Spleen (tissue), 11 donors: ENCODE data around the gene UTP25. TPM values are rescaled to one million over a fixed set of nuclear protein-coding genes. Genes with fewer than 3 reads are reported as not detected.

Source experiments
- DNase-seq: peaks from one replicate; pipeline ENCODE4 v3.0.0-alpha.2; 2020
- H3K27ac ChIP-seq, 8 donors: fragments of 200-600 bp; sonication (generic) in 7 of 8; 1 replicate in 4 of 8; 2 replicates in 4 of 8; pipeline versions ENCODE4 v1.5.0 to v1.8.0; 2016 to 2021; ENCODE audit warnings: inconsistent platforms in 4 of 8, mild to moderate bottlenecking in 4 of 8, moderate library complexity in 1 of 8
- H3K27me3 ChIP-seq, 7 donors: fragments of 200-600 bp; sonication (generic) in 6 of 7; replicated peaks in 1 of 7; 1 replicate in 4 of 7; 2 replicates in 3 of 7; pipeline versions ENCODE4 v1.5.0 to v1.8.0; 2016 to 2021; ENCODE audit warnings: inconsistent platforms in 3 of 7, mild to moderate bottlenecking in 1 of 7
- H3K36me3 ChIP-seq, 6 donors: fragments of 200-600 bp; sonication (generic) in 5 of 6; 1 replicate in 4 of 6; 2 replicates in 2 of 6; pipeline versions ENCODE4 v1.5.0 to v1.8.0; 2016 to 2021; ENCODE audit warnings: inconsistent platforms in 2 of 6
- H3K4me1 ChIP-seq, 6 donors: fragments of 200-600 bp; sonication (generic) in 5 of 6; 1 replicate in 3 of 6; 2 replicates in 3 of 6; pipeline versions ENCODE4 v1.5.0 to v1.8.0; 2016 to 2021; ENCODE audit warnings: inconsistent platforms in 3 of 6
- H3K4me3 ChIP-seq, 8 donors: fragments of 200-600 bp; sonication (generic) in 7 of 8; 1 replicate in 4 of 8; 2 replicates in 4 of 8; pipeline versions ENCODE4 v1.5.0 to v1.8.0; 2016 to 2021; ENCODE audit warnings: inconsistent platforms in 4 of 8, mild to moderate bottlenecking in 4 of 8, moderate library complexity in 2 of 8
- H3K9me3 ChIP-seq, 8 donors: fragments of 200-600 bp; sonication (generic) in 7 of 8; 1 replicate in 4 of 8; 2 replicates in 4 of 8; pipeline versions ENCODE4 v1.5.0 to v1.8.0; 2016 to 2021; ENCODE audit warnings: inconsistent platforms in 4 of 8
- POLR2A ChIP-seq, 3 donors: fragments of 450-650 bp; IDR thresholded peaks; one replicate each; pipeline ENCODE4 v1.5.1; 2017; ENCODE audit warnings: antibody characterized with exemption in 3 of 3, mild to moderate bottlenecking in 1 of 3
- POLR2AphosphoS5 ChIP-seq, 3 donors: sonication (generic); formaldehyde crosslinking; IDR thresholded peaks; one replicate each; pipeline ENCODE4 v1.5.1; 2017; ENCODE audit warnings: antibody characterized with exemption in 3 of 3
- WGBS, 5 donors: extraction: QIAGEN DNeasy Blood & Tissue Kit in 3 of 5; methylation state at CpG; one replicate each; pipeline versions ENCODE4 v1.1.5 to v1.1.7; 2013 to 2018; 5-methylcytosine and 5-hydroxymethylcytosine counted together
- intact Hi-C: fragments of 100-400 bp; cut with DNase I; formaldehyde crosslinking; loops from one replicate; pipeline ENCODE4 v1.15.0; 2023; ENCODE audit warnings: low total_unique reads
- polyA plus RNA-seq, 3 donors: library from polyadenylated mRNA; stranded (reverse); fragments of 200-250 nt; gene quantifications; one replicate each; pipeline ENCODE4 v1.2.1, GENCODE V29; 2013
- total RNA-seq, 7 donors: library from RNA; depleted of rRNA in 3 of 7; stranded (reverse); fragments of >200 nt in 3 of 7; fragmentation: NEBNext Ultra II Directional in 4 of 7; extraction: Animal tissue kit (Norgen Biotek cat#: 25700) in 4 of 7; gene quantifications; one replicate each; pipeline versions ENCODE4 v1.1.0 to v1.2.1, GENCODE V29; 2016 to 2021
- TF ChIP-seq, protein P1 (sequence below), 11 experiments: fragments of 200-600 bp in 7 of 11; fragments of 450-650 bp in 4 of 11; sonication (generic) in 4 of 11; IDR thresholded peaks in 8 of 11; conservative IDR thresholded peaks in 3 of 11; 1 replicate in 7 of 11; 2 replicates in 4 of 11; pipeline versions ENCODE4 v1.4.0 to v1.8.0; 2016 to 2021; ENCODE audit warnings: antibody characterized with exemption in 11 of 11, inconsistent platforms in 4 of 11, mild to moderate bottlenecking in 1 of 11
- donor health status: healthy with polysubstance abuse.
- donor health status: DM: no; HTN: no; CAD: no; lungs with moderate emphysema.
- donor health status: DM: no; HTN: no; CAD: no.
- donor health status: Bipolar disorder and iron deficiency.
- donor health status: healthy.
- donor health status: DM: no; HTN: no; CAD: no.
- donor health status: DM: yes; HTN: yes; CAD: no.

The UTP25 gene
- total and polyA plus RNA-seq, 10 donors, result 1.8 to 13.4 (median 9.1) TPM

DNA sequence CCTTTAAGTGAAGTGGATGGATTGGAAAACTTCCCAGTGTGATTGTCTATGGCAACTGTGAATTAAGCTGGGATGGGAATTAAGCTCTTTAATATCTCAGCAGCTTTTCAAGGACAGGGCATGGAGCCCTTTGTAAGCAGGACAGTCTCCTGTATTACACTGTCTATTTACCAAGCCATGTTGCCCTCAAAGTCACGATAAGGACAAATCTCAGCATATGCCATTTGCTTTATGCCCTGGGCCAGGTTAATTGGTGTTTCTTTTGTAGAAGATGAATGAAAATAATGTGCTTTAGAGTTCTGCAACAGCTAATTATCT lies 17.6 kb downstream of the UTP25 start:
- H3K27ac ChIP-seq, result no peak overlapping the region
- no peaks in the 10 kb centered on the region for H3K9me3 ChIP-seq
- no peak overlapping the region for H3K4me3 ChIP-seq
- no peak for TF ChIP-seq POLR2AphosphoS5 (IDR thresholded peaks at IDR 0.05)
- no peak for TF ChIP-seq POLR2A (IDR thresholded peaks at IDR 0.05)
- TF ChIP-seq, protein P1, sequence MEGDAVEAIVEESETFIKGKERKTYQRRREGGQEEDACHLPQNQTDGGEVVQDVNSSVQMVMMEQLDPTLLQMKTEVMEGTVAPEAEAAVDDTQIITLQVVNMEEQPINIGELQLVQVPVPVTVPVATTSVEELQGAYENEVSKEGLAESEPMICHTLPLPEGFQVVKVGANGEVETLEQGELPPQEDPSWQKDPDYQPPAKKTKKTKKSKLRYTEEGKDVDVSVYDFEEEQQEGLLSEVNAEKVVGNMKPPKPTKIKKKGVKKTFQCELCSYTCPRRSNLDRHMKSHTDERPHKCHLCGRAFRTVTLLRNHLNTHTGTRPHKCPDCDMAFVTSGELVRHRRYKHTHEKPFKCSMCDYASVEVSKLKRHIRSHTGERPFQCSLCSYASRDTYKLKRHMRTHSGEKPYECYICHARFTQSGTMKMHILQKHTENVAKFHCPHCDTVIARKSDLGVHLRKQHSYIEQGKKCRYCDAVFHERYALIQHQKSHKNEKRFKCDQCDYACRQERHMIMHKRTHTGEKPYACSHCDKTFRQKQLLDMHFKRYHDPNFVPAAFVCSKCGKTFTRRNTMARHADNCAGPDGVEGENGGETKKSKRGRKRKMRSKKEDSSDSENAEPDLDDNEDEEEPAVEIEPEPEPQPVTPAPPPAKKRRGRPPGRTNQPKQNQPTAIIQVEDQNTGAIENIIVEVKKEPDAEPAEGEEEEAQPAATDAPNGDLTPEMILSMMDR (IDR thresholded peaks at IDR 0.05 in 8 of 11, conservative IDR thresholded peaks at IDR 0.05 in 3 of 11), result no peak
- H3K4me1 ChIP-seq, result peaks cover 0 to 5% (median 0%) of the 10 kb centered on the region in 6 donors
- peaks cover 5 to 100% (median 83%) of the 10 kb centered on the region in 6 donors for H3K36me3 ChIP-seq
- no peaks in the 10 kb centered on the region for H3K27me3 ChIP-seq
- intact Hi-C loops, result no loop called here
- DNase-seq, result no peak
- 80 to 96% (median 85%) methylated on average over 1 of the region's 1 CpG for WGBS, 5 donors

DNA sequence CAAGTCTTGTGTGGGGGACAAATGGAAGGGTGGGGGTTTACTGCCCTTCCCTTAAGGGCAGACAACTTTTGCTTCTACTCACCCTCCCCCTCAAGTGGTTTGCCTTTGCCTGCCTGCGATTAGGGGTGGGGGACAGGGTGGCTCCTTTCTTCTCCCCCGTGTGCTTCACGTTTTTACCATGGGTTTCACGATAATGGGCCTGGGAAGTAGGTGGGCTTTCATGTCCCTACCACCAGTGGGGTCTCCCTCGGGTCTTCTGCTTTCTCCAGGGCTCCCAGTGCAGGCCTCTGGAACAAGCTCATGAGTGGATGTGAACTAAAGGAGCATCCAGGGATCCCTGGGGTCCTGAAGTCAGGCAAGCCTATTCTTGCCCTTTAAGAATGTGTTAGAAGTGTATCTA lies 21.6 kb downstream of the UTP25 start:
- TF ChIP-seq, protein P1 (IDR thresholded peaks at IDR 0.05 in 8 of 11, conservative IDR thresholded peaks at IDR 0.05 in 3 of 11), result no peak
- TF ChIP-seq POLR2AphosphoS5 (IDR thresholded peaks at IDR 0.05), result no peak
- no peak for TF ChIP-seq POLR2A (IDR thresholded peaks at IDR 0.05)
- peaks cover 0 to 5% (median 0%) of the 10 kb centered on the region in 6 donors for H3K4me1 ChIP-seq
- H3K9me3 ChIP-seq, result no peaks in the 10 kb centered on the region
- H3K36me3 ChIP-seq, result peaks cover 4 to 100% (median 81%) of the 10 kb centered on the region in 6 donors
- no peak overlapping the region for H3K27ac ChIP-seq
- H3K27me3 ChIP-seq, result no peaks in the 10 kb centered on the region
- H3K4me3 ChIP-seq, result no peak overlapping the region
- intact Hi-C loops, result no loop called here
- no peak for DNase-seq
- WGBS, 5 donors, result 88 to 91% (median 90%) methylated on average over 5 of the region's 5 CpGs

DNA sequence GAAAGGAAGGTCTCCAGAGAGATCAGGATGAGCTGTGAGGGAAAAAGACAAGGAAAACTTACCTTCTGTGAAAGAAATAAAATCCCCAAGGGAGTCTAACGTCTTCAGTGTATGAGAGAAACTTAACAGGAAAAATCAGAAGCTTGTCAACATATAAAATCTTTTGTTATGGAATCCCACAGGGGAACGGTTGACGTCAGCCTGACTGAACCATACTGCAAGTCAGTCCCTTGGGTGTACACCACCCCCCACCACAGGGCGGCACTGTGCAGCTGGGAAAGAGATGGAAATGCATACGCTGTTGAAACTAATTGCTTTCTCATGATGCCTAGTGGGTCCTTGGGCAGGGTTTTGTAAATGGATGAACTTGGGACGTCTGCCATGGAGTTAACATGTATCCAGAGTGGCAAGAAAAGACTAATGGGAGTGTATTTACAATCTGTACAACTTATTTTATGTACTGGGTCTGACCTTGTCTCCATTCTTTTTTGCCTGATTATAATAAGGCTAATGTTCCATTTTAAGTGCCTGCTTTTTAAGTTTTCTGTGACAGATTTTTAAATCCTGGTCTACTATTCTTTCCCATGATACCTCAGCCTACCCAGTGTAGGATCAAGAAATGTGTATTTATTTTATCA lies 22.7 kb downstream of the UTP25 start:
- TF ChIP-seq POLR2A (IDR thresholded peaks at IDR 0.05), result no peak
- TF ChIP-seq, protein P1 (IDR thresholded peaks at IDR 0.05 in 8 of 11, conservative IDR thresholded peaks at IDR 0.05 in 3 of 11), result peak in 6 of 11 experiments; percentile 15 to 40 (median 30)
- Histone ChIP-seq H3K4me1 (no peaks in the 10 kb centered on the region), H3K9me3 (no peaks in the 10 kb centered on the region), H3K36me3 (peaks cover 4 to 100% (median 76%) of the 10 kb centered on the region in 6 donors), H3K27me3 (no peaks in the 10 kb centered on the region), H3K27ac (no peak overlapping the region), H3K4me3 (no peak overlapping the region)
- no peak for DNase-seq
- intact Hi-C loops, result no loop called here
- WGBS, 5 donors, result 66 to 80% (median 75%) methylated on average over 6 of the region's 6 CpGs

DNA sequence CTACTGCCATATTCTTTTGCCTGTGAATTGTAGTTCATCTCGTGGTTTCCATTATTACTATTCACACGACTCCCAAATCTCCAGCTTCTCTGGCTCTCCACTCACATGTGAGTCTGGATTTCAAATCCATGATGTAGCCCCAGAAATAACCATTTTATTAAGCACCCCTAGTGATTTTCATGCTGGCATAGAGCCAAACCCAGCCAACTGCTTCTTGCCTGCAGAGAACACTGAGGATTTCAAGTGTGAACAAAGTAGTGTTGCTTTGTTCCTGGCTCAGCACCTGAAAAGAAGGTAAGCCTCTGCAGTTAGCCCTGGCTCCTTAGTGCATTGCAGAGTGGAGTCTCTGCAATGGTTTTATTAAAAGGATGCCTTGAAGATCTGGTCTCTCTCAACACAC lies 25.9 kb downstream of the UTP25 start:
- Histone ChIP-seq H3K4me1 (no peaks in the 10 kb centered on the region), H3K36me3 (peaks cover 4 to 88% (median 61%) of the 10 kb centered on the region in 6 donors), H3K27me3 (no peaks in the 10 kb centered on the region), H3K4me3 (no peak overlapping the region), H3K9me3 (no peaks in the 10 kb centered on the region), H3K27ac (no peak overlapping the region)
- 92 to 97% (median 94%) methylated on average over 2 of the region's 2 CpGs for WGBS, 5 donors
- TF ChIP-seq, protein P1 (IDR thresholded peaks at IDR 0.05 in 8 of 11, conservative IDR thresholded peaks at IDR 0.05 in 3 of 11), result no peak
- no peak for TF ChIP-seq POLR2AphosphoS5 (IDR thresholded peaks at IDR 0.05)
- TF ChIP-seq POLR2A (IDR thresholded peaks at IDR 0.05), result no peak
- DNase-seq, result no peak
- intact Hi-C loops, result no loop called here
